HG03039 (cell line): ENCODE data around the gene PAPSS1.

ENCODE experiments used
- ATAC-seq: cut with Tn5 transposase; IDR thresholded peaks from one replicate; pipeline ENCODE4 v1.9.1; 2021; ENCODE audit warnings: mild to moderate bottlenecking, moderate library complexity; ENCODE audit not compliant: unreplicated experiment

Gene PAPSS1

DNA sequence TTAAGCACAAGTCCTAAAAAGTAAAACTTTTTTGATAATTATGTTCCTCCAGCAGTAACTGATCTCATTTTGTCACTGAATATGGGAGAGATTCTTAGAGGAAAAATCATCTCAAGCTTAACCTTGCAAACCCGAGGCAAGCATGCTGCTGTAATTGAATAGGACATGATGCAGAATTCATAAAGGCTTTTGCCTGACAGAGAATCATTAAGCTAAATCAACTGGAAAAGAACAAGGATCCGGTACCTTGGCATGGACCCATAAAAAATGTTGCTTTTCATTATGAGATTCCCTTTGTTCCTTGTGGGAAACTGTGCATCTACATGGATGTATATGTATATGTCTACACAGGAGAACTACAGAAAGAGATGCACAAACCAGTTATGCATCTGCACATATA, 149.1 kb downstream of the PAPSS1 start:
- ATAC-seq: no peak

- ATAC-seq: no peak
These were observed 155.7 kb downstream of the PAPSS1 start for GRCh38 chr4:107564326-107564725.
